Measurements from ENCODE around the gene MGMT. TPM values are rescaled to one million over a fixed set of nuclear protein-coding genes. Genes with fewer than 3 reads are reported as not detected.

The MGMT gene
- total RNA-seq, 1 donor from 2014 or later = 19.6 TPM

DNA sequence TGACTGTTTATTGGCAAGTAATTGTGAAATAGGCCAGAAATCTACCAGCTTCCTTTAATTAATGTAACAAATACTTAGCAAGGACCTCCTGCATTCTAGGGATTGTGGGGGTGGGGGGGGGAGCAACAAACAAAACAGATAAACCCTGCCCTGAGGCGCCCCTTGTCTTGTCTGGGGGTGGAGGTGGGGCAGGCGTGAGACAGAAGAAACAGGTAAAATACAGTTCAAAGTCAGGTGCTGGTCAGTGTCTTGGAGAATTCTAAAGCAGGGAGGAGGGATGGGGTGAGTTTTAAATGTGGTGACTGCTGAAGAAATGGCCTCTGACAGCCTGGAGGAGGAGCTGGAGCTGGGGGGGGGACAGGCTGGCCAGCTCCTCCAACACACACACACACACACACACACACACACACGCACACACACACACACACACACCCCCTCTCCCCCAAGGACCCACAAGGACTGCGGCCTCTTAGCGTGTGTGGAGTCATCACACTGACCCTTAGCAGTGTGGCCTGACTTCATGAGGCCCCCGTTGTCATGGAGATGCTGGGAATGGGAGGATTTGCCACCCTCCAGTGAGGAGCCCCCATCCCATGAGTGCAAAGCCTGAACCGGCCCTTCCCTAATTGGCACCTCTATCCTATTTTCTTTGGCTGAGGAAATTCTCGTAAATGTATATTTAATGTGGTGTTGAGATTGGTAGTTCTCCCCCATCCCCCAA, 190.4 kb downstream of the MGMT start:
- no peak for DNase-seq (ENCODE audit: low spot score)
- Mint-ChIP-seq H3K27me3 (ENCODE audit: insufficient read depth) (no peaks in the 10 kb centered on the region), H3K4me3 (no peak overlapping the region), H3K36me3 (ENCODE audit: low read depth) (no peaks in the 10 kb centered on the region), H3K9me3 (peaks cover 3% of the 10 kb centered on the region), H3K27ac (no peak overlapping the region), H3K4me1 (ENCODE audit: low read depth) (no peaks in the 10 kb centered on the region)
- intact Hi-C loops (cut with micrococcal nuclease) = no loop called here

DNA sequence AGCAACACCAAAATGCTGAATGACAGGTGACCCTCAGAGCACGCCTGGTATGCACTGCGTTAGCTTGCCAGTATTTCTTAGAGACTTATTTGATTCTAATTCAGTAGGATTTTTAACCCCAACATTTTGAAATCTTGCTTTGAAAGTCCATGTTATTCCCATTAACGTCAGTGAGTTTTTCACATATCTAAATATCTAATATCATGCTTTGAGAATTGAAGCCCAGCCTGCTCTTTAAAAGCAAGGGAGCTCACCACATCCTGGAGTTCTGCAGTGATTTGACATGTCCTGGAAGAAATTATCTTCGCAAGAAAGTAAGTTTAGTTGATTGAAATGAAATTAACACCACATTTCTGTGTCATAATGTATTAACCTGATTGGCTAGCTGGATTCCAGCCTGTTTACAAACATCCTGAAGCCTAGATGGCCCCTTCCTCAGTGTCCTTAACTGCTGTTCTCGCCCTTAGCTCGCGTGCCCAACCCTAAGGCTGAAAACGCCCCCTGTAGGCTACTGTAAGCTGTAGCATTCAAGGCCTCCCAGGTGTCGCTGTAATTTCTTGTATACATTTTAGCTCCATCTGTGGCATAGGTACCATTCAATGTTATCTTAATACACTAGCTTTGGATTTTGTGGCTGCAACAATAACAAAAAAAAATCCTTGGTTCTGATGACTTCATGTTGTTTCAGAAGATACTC, 191.5 kb downstream of the MGMT start:
- Mint-ChIP-seq H3K27ac (no peak overlapping the region), H3K9me3 (peaks cover 3% of the 10 kb centered on the region), H3K4me3 (no peak overlapping the region), H3K27me3 (ENCODE audit: insufficient read depth) (no peaks in the 10 kb centered on the region), H3K36me3 (ENCODE audit: low read depth) (no peaks in the 10 kb centered on the region), H3K4me1 (ENCODE audit: low read depth) (no peaks in the 10 kb centered on the region)
- intact Hi-C loops (cut with micrococcal nuclease) = no loop called here
- no peak for DNase-seq (ENCODE audit: low spot score)

DNA sequence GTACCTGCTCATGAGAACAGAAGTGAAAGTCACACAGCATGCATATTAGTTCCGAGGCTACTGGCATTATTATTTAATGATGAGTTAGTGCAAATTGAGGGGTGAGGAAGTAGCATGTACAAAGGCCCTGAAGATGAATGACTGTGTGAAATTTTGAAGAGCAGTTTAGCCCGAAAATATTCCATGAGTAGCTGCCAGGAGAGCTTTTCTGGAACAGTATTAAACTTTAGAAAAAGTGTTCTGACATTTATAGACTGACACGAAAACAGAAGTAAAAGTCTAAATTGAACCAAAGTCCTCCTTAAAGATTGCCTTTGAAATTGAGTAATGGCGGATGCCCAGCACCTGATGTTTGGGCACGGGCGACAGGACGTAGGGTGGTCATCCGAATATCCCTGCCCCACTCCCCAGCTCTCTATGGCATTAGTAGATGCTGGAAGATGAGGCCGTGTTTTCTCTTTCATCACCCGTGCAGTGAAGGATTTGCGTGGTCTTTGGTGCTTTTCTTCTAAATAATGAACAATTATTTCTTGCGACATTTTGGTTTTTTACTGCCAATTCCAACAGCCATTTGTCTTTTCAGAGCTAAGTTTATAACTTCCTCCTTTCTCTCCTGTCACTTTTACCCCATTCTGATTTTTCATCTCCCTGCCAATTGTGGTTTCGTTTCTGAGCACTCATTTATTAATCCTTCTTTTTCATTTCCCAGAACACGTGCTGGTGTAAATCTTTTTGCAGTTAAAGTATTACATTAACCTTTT, 192.6 kb downstream of the MGMT start:
- peaks cover 6% of the 10 kb centered on the region for H3K9me3 Mint-ChIP-seq
- no peaks in the 10 kb centered on the region for H3K4me1 Mint-ChIP-seq (ENCODE audit: low read depth)
- H3K27me3 Mint-ChIP-seq (ENCODE audit: insufficient read depth) = no peaks in the 10 kb centered on the region
- no peak for DNase-seq (ENCODE audit: low spot score)
- no peak overlapping the region for H3K4me3 Mint-ChIP-seq
- H3K27ac Mint-ChIP-seq = no peak overlapping the region
- intact Hi-C loops (cut with micrococcal nuclease) = no loop called here
- H3K36me3 Mint-ChIP-seq (ENCODE audit: low read depth) = no peaks in the 10 kb centered on the region

DNA sequence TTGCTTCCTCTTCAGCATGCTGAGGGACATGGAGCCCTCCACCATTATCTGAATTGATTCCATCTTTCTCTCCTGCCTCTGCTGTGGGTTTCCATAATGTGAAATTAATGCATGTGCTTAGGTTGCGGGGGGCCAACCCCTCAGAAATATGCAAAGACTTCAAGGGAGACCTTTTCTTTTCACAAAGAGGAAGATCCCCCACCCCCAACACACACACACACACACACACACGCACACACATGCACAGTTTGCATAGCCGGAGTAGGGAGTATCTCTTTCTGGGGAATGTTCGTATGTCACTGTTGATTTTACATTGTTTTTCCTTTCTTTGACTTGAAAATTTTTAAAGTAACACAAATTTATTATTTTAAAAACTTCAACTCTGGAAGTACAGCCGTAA, 193.5 kb downstream of the MGMT start:
- H3K4me1 Mint-ChIP-seq (ENCODE audit: low read depth) = no peaks in the 10 kb centered on the region
- no peaks in the 10 kb centered on the region for H3K27me3 Mint-ChIP-seq (ENCODE audit: insufficient read depth)
- no peak overlapping the region for H3K27ac Mint-ChIP-seq
- H3K36me3 Mint-ChIP-seq (ENCODE audit: low read depth) = no peaks in the 10 kb centered on the region
- H3K4me3 Mint-ChIP-seq = no peak overlapping the region
- H3K9me3 Mint-ChIP-seq = peaks cover 6% of the 10 kb centered on the region
- intact Hi-C loops (cut with micrococcal nuclease) = no loop called here
- DNase-seq (ENCODE audit: low spot score) = no peak

DNA sequence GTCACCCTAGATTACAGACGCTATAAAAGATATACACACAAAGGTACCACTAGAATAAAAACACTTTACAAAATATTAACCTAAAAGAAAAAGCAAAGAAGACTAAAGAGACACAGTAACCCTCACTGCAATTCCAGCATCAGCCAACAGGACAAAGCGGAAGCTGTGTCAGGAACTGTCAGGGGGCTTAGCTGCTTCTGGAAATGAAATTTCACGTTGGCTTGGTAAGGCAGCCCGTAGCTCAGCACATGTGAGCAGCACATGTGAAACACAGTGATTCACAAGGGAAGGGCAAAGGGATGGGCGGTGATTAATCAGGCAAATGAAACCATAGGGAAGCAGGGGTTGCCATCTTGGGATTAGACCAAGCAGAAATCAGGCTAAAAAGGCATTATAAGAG, 195.4 kb downstream of the MGMT start:
- Mint-ChIP-seq H3K27ac (no peak overlapping the region), H3K9me3 (peaks cover 6% of the 10 kb centered on the region), H3K27me3 (ENCODE audit: insufficient read depth) (no peaks in the 10 kb centered on the region), H3K36me3 (ENCODE audit: low read depth) (no peaks in the 10 kb centered on the region), H3K4me3 (no peak overlapping the region), H3K4me1 (ENCODE audit: low read depth) (no peaks in the 10 kb centered on the region)
- no peak for DNase-seq (ENCODE audit: low spot score)
- intact Hi-C loops (cut with micrococcal nuclease) = no loop called here

DNA sequence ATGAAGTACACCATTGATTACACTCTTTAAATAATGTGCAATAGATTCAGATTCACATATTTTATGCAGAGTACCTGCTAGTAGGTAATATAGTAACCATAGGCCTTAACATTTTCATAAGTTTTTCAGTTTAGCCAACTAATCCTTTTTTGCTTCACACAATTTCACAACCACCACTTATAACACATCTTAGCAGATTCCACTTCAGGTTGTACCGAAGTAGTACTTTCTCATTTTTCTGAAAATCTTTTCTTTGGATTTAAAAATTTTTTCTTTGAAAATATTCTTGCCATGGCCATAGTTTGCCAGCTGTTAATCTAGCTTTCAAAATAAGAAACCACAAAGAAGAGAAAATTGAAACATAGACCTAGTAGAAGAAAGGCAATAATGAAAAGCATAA, 203.1 kb downstream of the MGMT start:
- DNase-seq (ENCODE audit: low spot score) = no peak
- H3K9me3 Mint-ChIP-seq = peaks cover 5% of the 10 kb centered on the region
- intact Hi-C loops (cut with micrococcal nuclease) = no loop called here
- H3K27ac Mint-ChIP-seq = no peak overlapping the region
- H3K4me3 Mint-ChIP-seq = no peak overlapping the region
- no peaks in the 10 kb centered on the region for H3K27me3 Mint-ChIP-seq (ENCODE audit: insufficient read depth)
- no peaks in the 10 kb centered on the region for H3K4me1 Mint-ChIP-seq (ENCODE audit: low read depth)
- H3K36me3 Mint-ChIP-seq (ENCODE audit: low read depth) = no peaks in the 10 kb centered on the region

DNA sequence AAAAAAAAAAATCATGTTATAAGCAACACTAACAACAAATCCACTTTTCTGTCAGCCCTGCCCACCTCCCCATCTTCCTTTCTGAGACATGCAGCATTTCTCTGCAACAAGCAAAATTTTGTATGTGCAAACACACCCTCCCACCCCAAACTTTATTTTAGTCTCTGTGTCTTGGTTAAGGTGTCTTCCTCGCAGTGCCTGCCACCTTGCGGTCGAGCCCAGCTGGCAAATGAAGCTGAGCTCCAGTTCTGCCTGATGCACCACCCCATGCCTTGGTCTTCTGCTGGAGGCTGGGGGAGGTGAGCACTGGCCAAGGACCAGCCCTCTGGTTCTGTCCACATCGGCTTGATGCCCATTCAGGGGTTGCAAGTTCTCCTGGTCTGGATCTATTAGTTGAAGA, 206.3 kb downstream of the MGMT start:
- H3K36me3 Mint-ChIP-seq (ENCODE audit: low read depth) = no peaks in the 10 kb centered on the region
- H3K4me3 Mint-ChIP-seq = no peak overlapping the region
- H3K27me3 Mint-ChIP-seq (ENCODE audit: insufficient read depth) = no peaks in the 10 kb centered on the region
- H3K9me3 Mint-ChIP-seq = peaks cover 5% of the 10 kb centered on the region
- H3K4me1 Mint-ChIP-seq (ENCODE audit: low read depth) = no peaks in the 10 kb centered on the region
- intact Hi-C loops (cut with micrococcal nuclease) = no loop called here
- DNase-seq (ENCODE audit: low spot score) = no peak
- H3K27ac Mint-ChIP-seq = no peak overlapping the region

DNA sequence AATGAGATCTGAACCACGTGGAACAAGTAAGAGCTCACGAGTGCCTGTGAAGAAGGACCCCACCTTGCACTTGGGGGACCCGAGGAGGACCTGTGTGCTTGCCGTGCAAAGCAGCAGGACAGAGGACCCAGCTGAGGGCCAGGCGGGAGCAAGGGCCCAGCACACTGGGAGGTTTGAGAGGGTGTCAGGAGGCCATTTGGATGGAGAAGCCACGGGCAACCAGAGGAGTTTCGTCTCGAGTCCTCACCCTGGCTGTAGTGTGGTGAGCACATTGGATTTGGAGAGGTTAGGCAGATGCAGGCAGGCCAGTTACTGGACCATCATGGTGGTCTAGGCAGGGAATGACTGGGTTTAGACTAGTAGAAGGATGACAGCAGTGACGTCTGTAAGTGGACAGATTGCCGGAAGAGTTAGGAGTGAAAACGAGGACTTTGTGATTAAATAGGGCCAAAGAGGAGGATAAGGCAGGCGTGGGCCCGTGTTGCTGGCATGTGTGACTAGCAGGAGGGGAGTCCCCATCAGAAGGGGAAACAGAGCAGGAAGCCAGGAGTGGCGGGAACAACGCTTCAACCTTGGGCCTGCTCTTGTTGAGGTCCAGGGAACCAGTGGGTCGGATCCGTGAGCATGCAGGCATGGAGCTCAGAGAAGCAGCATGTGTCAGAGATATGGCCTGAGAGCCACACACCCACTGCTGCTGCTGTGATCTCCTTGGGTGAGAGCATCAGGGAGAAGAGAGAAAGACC, 208.2 kb downstream of the MGMT start:
- peaks cover 11% of the 10 kb centered on the region for H3K9me3 Mint-ChIP-seq
- no peak overlapping the region for H3K4me3 Mint-ChIP-seq
- H3K36me3 Mint-ChIP-seq (ENCODE audit: low read depth) = no peaks in the 10 kb centered on the region
- no peaks in the 10 kb centered on the region for H3K4me1 Mint-ChIP-seq (ENCODE audit: low read depth)
- intact Hi-C loops (cut with micrococcal nuclease) = no loop called here
- H3K27ac Mint-ChIP-seq = no peak overlapping the region
- no peak for DNase-seq (ENCODE audit: low spot score)
- no peaks in the 10 kb centered on the region for H3K27me3 Mint-ChIP-seq (ENCODE audit: insufficient read depth)

DNA sequence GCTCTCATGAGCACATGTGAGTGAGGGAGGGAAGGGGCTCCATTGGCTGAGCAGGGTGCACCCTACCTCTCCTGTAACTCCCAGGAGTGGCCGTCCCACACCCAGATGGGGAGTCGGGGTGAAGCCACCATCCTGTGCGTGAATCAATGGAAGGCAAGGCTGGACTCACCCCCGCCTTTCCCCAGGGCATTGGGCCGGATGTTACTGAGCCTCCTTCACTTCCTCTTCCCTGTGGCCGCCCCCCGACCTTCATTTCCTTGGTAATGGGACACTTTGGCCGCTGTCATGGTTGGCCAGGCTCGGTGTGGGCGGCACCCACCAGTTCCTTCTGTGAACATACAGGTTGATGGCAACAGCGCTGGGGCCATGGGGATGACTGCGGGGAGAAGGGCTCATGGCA, 209.0 kb downstream of the MGMT start:
- no peaks in the 10 kb centered on the region for H3K27me3 Mint-ChIP-seq (ENCODE audit: insufficient read depth)
- H3K4me1 Mint-ChIP-seq (ENCODE audit: low read depth) = no peaks in the 10 kb centered on the region
- no peak for DNase-seq (ENCODE audit: low spot score)
- intact Hi-C loops (cut with micrococcal nuclease) = no loop called here
- peaks cover 11% of the 10 kb centered on the region for H3K9me3 Mint-ChIP-seq
- no peaks in the 10 kb centered on the region for H3K36me3 Mint-ChIP-seq (ENCODE audit: low read depth)
- H3K4me3 Mint-ChIP-seq = no peak overlapping the region
- no peak overlapping the region for H3K27ac Mint-ChIP-seq

DNA sequence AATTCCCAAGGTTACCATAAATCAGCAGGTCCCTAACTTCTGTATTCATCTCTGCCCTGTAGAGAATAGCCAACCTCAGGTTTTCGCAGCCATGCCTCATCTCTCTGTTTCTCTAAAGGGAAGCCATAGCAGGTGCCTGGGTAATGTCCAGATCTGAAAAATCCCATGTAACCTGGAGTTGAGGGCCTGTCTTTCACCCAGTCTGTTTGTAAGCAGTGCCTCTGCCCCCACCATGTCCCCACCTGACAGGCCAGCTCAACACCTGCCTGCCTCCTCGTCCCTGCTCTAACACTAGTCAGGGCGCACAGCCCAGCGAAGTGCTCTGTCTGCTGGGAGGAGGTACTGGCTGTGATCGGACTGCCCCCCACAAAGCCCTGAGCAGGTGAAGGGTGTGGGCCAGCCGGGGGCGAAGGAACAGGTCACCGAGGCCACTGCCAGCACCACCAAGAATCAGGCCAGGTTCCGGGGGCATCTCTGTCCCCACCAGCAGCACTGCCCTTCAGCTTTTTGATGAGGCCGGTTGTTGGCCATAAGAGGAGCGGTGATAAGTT, 210.4 kb downstream of the MGMT start:
- intact Hi-C loops (cut with micrococcal nuclease) = no loop called here
- no peaks in the 10 kb centered on the region for H3K4me1 Mint-ChIP-seq (ENCODE audit: low read depth)
- H3K36me3 Mint-ChIP-seq (ENCODE audit: low read depth) = no peaks in the 10 kb centered on the region
- no peaks in the 10 kb centered on the region for H3K27me3 Mint-ChIP-seq (ENCODE audit: insufficient read depth)
- no peak overlapping the region for H3K4me3 Mint-ChIP-seq
- DNase-seq (ENCODE audit: low spot score) = no peak
- peaks cover 6% of the 10 kb centered on the region for H3K9me3 Mint-ChIP-seq
- H3K27ac Mint-ChIP-seq = no peak overlapping the region

DNA sequence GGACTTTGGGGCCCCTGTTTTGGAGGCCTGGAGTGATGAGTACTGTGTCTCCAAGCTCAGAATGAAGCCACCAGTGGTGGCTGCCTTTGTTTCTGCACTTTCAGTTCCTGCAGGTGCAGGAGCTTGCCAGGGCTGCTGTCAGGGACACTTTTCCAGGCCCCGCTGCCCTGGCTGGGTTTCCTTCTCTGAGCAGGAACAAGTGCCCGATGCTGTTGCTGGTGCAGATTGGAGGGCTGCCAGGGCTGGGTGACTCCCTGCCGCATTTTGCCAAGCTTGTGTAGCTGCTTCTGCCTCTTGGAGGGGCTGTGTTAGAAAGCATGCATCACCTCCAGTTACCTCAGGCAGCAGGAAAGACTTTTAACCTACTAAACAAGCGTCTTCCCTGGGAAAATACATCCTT, 211.1 kb downstream of the MGMT start:
- Mint-ChIP-seq H3K4me1 (ENCODE audit: low read depth) (no peaks in the 10 kb centered on the region), H3K4me3 (no peak overlapping the region), H3K27me3 (ENCODE audit: insufficient read depth) (no peaks in the 10 kb centered on the region), H3K36me3 (ENCODE audit: low read depth) (no peaks in the 10 kb centered on the region), H3K27ac (no peak overlapping the region), H3K9me3 (peaks cover 6% of the 10 kb centered on the region)
- no peak for DNase-seq (ENCODE audit: low spot score)
- intact Hi-C loops (cut with micrococcal nuclease) = no loop called here

DNA sequence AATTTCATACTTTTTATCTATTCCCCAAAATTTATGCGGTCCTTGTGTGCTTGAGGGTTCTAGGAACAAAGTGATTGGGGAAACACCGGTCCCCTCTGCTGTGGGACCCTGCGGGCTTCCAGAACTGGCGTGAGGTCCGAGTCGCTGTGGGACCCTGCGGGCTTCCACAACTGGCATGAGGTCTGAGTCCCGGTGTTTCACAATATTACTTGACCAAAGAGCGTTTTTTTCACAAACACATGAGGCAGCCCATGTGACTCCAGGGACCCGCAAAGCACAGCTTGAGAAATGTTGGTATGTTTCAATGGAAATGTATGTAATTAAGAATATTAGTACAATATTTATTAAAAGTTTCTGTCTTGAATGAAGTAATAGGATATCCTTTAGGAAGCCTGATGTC, 212.2 kb downstream of the MGMT start:
- no peak for DNase-seq (ENCODE audit: low spot score)
- Mint-ChIP-seq H3K9me3 (peaks cover 6% of the 10 kb centered on the region), H3K36me3 (ENCODE audit: low read depth) (no peaks in the 10 kb centered on the region), H3K4me1 (ENCODE audit: low read depth) (no peaks in the 10 kb centered on the region), H3K27me3 (ENCODE audit: insufficient read depth) (no peaks in the 10 kb centered on the region), H3K27ac (no peak overlapping the region), H3K4me3 (no peak overlapping the region)
- intact Hi-C loops (cut with micrococcal nuclease) = no loop called here

All from activated T-helper 1 cell treated with anti-CD3 and anti-CD28 coated beads, Interleukin-12 subunit alpha, Interleukin-12 subunit beta, Interleukin-2, Interleukin-4 antibody, amounts not matched to agents 30 ng/mL and 10 ng/mL and 1 ng/mL, durations not matched to agents 14 hours and 24 hours and 36 hours (primary cell).